GM18870 (cell line): ENCODE data around the gene CSAD.

ENCODE experiments used
- ATAC-seq: cut with Tn5 transposase; IDR thresholded peaks from one replicate; pipeline ENCODE4 v1.9.1; 2021; ENCODE audit warnings: moderate library complexity; ENCODE audit not compliant: unreplicated experiment

Gene CSAD

DNA sequence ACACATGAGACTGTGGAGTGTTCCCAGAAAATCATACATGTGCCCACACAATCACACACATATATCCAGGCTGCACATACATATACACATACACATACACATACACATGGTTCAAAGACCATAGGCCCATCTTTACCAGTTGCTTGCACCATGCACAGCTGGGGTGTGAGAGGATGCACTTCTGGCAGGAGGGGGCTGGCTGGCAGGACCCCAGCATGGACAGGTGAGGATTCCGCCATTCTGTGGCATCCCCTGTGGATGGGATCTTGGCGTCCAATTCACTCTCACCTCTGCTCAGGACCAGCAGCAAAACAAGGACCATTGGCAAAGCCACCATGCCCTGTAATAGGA is 19.4 kb upstream of the CSAD start:
- no peak for ATAC-seq

DNA sequence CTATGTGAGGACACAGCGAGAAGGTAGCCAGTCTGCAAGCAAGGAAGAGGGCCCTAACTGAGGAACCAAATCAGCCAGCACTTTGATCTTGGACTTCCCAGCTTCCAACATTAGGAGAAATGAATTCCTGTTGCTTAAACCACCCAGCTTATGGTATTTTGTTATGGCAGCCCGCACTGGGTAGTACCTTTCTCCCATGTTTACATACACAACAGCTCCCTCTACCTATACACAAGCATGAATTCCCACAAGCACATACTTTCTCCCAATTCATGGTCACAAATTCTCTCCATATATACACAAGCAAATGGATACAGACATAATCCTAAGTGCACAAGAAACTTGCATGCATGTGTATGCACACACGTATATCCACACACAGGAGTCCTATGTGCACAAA is 19.0 kb upstream of the CSAD start:
- no peak for ATAC-seq

DNA sequence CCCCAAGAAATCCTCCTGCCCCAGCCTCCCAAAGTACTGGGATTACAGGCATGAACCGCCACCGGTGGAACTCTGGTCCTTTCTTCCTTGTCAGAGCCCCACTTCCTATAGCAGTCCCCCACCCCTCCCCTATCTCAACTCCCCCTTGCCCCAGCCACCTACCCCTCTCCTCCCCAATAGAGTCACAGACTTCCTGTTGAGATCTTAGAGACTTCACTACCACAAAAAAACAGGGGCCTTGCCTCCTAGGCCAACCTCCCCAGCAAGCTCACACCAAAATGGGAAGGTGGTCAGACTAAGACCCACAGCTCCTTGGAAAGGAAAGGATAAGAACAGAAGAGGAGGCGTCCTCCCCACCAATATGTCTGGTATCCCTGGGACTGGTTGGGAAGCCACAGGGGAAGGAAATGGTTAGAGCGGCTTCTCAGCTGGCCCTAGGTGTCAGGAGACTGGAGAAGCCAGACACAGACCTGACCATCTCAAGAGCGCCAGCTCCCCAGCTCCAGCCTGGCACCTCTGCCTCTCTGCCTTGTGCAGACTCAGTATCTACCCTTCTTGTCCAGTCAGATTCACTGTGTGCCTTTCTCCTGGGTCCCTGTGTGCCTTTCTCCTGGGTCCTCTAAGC is 17.9 kb upstream of the CSAD start:
- ATAC-seq, result no peak

DNA sequence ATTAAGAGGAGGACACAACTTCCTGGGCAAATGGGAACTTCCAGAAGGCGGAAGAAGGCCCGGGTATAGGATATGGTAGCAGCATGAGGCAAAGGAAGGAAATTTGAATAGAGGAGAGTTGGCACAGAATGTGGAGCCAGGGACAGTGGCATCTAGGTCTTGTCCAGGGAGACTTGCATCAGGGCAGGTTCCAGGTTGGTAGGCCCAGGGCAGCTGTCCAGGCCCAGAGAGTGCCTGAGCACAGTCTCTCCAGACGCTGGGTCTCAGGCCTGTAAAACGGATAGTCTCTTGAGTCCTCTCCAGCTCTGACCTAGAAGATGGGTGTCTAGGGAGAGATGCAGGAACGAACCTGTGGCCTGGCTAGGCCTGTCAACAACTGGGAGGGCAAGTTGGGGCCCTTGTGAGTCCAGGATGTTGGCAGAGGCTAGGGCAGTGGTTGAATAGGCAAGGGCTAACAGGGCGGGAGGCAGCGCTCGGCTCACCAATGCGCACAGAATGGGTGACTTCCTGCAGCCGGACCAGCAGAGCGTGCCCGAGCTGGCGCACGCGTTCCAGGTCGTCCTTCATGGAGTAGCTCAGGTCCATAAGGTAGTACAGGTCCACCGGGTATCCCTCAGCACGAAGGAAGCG is 16.4 kb upstream of the CSAD start:
- no peak for ATAC-seq

DNA sequence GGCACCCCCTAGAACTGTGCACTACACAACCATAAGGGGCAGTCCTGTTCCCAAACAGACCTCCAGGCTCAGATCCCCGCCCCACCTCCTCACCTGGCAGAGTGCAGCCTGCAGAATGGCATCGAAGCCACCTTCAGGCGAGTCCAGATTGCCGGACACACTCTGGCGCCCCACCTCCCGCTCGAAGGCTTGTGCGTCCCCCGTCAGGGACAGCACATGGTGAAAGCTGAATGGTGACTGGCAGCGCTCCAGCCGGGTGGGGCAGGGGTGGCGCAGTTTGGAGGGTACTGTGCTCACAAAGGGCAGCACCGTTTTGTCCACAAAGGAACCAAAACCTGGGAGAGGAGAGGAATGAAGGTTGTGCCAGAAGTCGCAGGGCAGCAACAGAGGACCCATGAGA is 15.8 kb upstream of the CSAD start:
- no peak for ATAC-seq

DNA sequence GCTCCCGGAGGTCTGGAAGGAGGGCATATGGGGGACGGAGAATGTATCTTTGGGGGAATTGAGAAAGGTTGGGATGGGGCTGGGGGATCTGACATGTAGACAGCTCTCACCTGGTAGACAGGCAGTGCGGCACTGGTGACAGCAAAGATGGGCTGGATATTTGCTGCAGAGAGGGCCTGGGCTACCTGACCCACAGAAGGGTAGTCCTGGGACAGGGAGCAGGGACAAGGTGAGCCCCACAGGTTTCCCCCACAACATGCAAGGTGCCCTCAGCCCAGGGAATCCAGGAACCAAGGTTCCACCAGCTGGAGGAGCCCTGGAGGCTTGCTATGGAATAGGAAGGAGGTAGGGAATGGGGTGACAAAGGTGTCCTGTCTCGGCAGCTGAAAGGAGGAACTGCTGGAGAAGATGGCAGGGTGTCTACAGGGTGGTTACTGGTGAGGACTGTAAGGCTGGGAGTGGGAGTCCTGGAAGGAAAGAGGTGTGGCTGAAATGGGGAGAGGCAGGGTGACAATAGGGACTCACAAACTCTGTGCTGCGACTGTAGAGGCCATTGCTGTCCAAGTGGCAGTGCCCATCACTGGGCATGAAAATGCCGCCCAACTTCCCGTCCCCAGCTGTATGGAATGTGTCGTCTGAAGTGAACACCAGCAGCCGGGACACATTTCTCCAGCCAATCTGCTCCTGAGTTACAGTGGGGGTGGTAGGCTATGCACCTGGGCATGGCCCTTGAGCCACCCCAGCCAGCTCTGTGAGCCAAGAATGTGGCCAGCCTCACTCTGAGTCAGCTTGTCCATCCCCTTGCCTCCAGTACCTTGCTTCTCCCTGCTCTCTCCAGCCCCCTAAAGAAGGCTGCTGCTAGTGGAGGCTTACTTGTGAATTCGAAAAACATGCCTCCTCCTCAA is 15.0 kb upstream of the CSAD start:
- no peak for ATAC-seq

- no peak for ATAC-seq
Measured at GRCh38 chr12:53194973-53195372, 14.2 kb upstream of the CSAD start.

- no peak for ATAC-seq
Measured at GRCh38 chr12:53193985-53194716, 13.4 kb upstream of the CSAD start.

- ATAC-seq, result no peak
Measured at GRCh38 chr12:53193040-53193439, 12.3 kb upstream of the CSAD start.

- ATAC-seq, result no peak
Measured at GRCh38 chr12:53192531-53193021, 11.9 kb upstream of the CSAD start.

DNA sequence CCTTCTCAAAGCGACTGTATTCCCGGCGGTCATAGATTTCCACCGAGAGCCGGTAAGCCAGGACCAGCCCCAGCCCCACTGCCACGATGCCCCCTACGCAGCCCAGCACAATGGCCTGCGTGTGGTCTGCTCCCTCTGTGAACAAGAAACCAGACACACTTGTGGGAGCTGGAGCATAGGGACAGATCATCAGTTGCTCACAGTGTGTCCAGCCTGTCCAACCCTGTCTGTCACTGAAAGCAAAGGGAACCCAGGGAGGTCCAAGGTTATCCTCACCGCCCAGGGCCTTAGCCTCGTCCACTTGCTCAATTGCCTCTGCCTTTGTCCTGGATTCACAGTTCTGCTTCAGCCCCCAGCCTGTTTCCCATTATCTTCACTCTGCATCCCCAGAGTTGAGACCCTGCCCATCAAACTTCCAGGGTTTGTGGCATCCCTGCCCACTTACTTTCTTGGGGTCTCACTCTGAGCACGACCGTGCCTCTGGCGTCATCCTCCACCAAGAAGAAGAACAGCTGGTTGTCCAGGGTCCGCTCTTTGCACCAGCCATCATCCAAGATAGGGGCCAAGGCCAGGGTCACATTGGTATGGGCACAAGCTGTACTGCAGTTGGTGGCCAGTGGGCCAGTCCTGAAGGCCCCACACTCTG is 11.3 kb upstream of the CSAD start:
- no peak for ATAC-seq

- no peak for ATAC-seq
Measured at GRCh38 chr12:53191096-53191884, 10.6 kb upstream of the CSAD start.

DNA sequence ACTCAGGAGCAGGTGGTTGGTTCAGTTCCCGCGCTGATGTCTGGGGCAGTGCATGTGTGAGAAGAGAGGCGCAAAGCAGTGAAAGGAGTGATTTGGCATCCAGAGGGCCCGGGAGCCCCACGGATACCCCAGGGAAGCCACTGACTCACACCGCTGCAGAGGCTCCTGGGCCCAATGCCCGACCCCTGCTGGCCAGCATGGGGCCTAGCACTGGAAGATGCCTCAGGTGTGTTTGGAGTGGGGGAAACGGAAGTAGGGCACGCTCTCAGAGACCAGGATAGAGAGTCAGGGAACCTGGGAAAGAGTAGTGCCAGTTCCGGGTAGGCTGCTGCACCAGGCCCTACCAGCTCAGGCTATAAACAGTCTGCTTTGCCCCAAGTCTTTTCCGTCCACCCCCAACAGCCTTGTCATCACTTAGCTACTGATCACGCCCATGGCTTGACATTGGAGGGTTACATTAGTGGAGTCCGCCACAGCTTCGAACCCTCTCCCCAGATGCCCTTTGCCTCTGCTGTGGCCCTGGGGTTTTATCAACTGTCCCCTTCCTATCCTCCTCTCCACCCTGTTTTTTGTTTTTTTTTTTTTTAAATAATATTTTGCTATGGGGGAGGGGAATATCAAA is 9.5 kb upstream of the CSAD start:
- ATAC-seq, result no peak

GRCh38 chr12:53187145-53187899 is 6.6 kb upstream of the CSAD start:
- ATAC-seq, result no peak

DNA sequence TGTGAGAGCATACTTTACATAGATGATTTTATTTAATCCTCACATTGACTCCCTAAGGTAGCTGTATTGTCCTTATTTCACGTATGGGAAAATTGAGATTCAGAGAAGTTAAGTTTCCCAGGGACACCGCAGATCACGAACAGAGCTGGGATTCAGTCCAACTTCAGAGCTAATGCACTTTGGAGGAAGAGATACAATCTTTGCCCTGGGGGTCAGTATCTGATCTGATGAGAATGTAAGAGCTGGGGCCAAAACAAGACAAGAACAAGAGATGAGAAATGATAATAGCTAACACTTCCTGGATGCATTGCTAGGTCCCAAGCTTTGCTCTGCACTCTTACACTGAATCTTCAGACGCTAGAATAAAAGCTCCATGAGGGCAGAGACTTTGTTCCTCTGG is 6.0 kb upstream of the CSAD start:
- no peak for ATAC-seq

DNA sequence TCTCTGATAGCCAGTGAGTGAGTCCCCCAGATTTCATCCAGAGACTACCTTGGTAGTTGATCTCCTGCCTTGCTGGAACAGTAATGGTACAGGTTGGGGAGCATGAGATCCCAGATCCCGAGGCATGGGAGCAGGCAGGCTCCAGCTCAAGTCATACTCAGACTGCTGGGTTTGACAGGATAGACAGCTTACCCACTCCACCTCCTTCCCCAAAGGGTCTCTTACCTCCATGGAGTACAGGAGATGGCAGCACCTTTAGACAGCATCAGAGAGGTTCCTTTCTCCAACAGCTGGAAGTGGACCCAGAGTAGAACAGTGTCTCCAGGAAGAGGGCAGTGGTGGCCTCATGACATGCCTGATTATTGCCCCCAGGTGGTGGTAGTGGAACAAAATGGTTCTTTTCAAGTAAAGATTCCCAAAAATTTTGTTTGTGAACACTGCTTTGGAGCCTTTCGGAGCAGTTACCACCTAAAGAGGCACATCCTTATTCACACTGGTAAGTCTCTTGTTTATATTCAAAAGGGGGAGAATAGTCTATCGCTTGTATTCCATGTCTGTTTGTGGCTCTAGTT is 4.9 kb upstream of the CSAD start:
- no peak for ATAC-seq

GRCh38 chr12:53184828-53185227 is 4.1 kb upstream of the CSAD start:
- no peak for ATAC-seq

- ATAC-seq, result no peak
Measured at GRCh38 chr12:53182903-53183302, 2.2 kb upstream of the CSAD start.

DNA sequence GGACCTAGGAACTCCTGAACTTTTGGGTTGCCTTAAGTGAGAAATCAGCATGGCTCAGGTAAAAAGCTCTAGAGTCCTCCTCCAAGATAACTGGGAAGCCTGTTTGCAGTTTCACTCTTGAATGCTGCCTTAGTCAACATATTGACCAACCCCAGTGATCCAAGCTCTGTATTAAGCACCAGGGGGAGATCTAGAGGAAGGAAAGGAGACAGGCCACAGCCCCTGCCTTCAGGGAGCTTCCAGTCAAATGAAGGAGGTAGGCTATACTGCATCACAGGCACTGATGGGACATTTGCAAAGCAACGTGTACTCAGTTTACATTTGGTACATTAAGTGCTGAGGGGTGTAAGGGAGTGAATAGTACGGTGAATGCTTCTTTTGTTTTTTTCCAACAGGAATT is 1.2 kb upstream of the CSAD start:
- ATAC-seq, result no peak
